OCI-LY1 (cell line): Measurements from ENCODE around the gene BMP6.

Experiments used
- H2AFZ ChIP-seq: fragments of 200-600 bp; sonication (generic), shearing (Covaris generic); 2 replicates; pipeline ENCODE4 v1.6.0; 2014; ENCODE audit warnings: antibody characterized with exemption, mild to moderate bottlenecking, low read length
- H3F3A ChIP-seq: fragments of 200-600 bp; sonication (generic), shearing (Covaris generic); 2 replicates; pipeline ENCODE4 v1.6.0; 2014; ENCODE audit warnings: mild to moderate bottlenecking, antibody characterized with exemption, low read length, moderate library complexity; ENCODE audit not compliant: insufficient read depth
- H3K27ac ChIP-seq: fragments of 200-600 bp; sonication (generic); 2 replicates; pipeline ENCODE4 v1.5.1; 2014; ENCODE audit warnings: low read length, mixed run types, mild to moderate bottlenecking, low read depth; ENCODE audit not compliant: poor library complexity, severe bottlenecking
- H3K27me3 ChIP-seq: fragments of 200-600 bp; sonication (generic); 2 replicates; pipeline ENCODE4 v1.6.0; 2014; ENCODE audit warnings: antibody characterized with exemption, mild to moderate bottlenecking, low read length, moderate library complexity; ENCODE audit not compliant: insufficient read depth
- H3K36me3 ChIP-seq: fragments of 200-600 bp; sonication (generic); 2 replicates; pipeline ENCODE4 v1.6.1; 2014; ENCODE audit warnings: mild to moderate bottlenecking, antibody characterized with exemption, low read length, moderate library complexity, mixed read lengths; ENCODE audit not compliant: insufficient read depth
- H3K4me1 ChIP-seq: fragments of 200-600 bp; sonication (generic); 2 replicates; pipeline ENCODE4 v1.5.1; 2014; ENCODE audit warnings: mild to moderate bottlenecking, low read length, moderate library complexity; ENCODE audit not compliant: insufficient read depth, severe bottlenecking
- H3K4me2 ChIP-seq: fragments of 200-600 bp; sonication (generic), shearing (Covaris generic); 2 replicates; pipeline ENCODE4 v1.6.1; 2014; ENCODE audit warnings: low read length
- H3K4me3 ChIP-seq: fragments of 200-600 bp; sonication (generic); 2 replicates; pipeline ENCODE4 v1.5.1; 2014; ENCODE audit warnings: low read length, low read depth, mild to moderate bottlenecking, mixed read lengths; ENCODE audit not compliant: poor library complexity, severe bottlenecking
- H3K79me2 ChIP-seq: fragments of 200-600 bp; shearing (Covaris generic); 2 replicates; pipeline ENCODE4 v1.6.1; 2016; ENCODE audit warnings: mixed run types, low read length, mixed read lengths; ENCODE audit not compliant: insufficient read depth
- H3K9ac ChIP-seq: fragments of 200-600 bp; sonication (generic), shearing (Covaris generic); 2 replicates; pipeline ENCODE4 v1.6.1; 2014; ENCODE audit warnings: mild to moderate bottlenecking, low read length, mixed read lengths
- H3K9me2 ChIP-seq: fragments of 200-600 bp; sonication (generic), shearing (Covaris generic); 2 replicates; pipeline ENCODE4 v1.6.1; 2014; ENCODE audit warnings: low read depth, mild to moderate bottlenecking, low read length, mixed read lengths
- H3K9me3 ChIP-seq: fragments of 200-600 bp; shearing (Covaris generic); 2 replicates; pipeline ENCODE4 v1.6.1; 2014; ENCODE audit warnings: low read length, mixed read lengths
- H4K20me1 ChIP-seq: fragments of 200-600 bp; sonication (generic), shearing (Covaris generic); 2 replicates; pipeline ENCODE4 v1.6.0; 2016; ENCODE audit warnings: mild to moderate bottlenecking, low read length; ENCODE audit not compliant: insufficient read depth
- EZH2 ChIP-seq: fragments of 200-600 bp; sonication (generic), shearing (Covaris generic); IDR thresholded peaks from 2 replicates; pipeline ENCODE4 v1.8.0; 2017; ENCODE audit warnings: borderline replicate concordance, mixed run types, mild to moderate bottlenecking, antibody characterized with exemption, low read length, moderate library complexity, mixed read lengths
- TF ChIP-seq, protein P1 (sequence below): fragments of 200-600 bp; sonication (generic), shearing (Covaris generic); IDR thresholded peaks from 2 replicates; pipeline ENCODE4 v1.5.1; 2017; ENCODE audit warnings: mild to moderate bottlenecking, antibody characterized with exemption, low read length, moderate library complexity, mixed read lengths

The BMP6 gene

GRCh38 chr6:7832904-7833750 lies 107.2 kb downstream of the BMP6 start:
- TF ChIP-seq EZH2: no peak
- TF ChIP-seq, protein P1, sequence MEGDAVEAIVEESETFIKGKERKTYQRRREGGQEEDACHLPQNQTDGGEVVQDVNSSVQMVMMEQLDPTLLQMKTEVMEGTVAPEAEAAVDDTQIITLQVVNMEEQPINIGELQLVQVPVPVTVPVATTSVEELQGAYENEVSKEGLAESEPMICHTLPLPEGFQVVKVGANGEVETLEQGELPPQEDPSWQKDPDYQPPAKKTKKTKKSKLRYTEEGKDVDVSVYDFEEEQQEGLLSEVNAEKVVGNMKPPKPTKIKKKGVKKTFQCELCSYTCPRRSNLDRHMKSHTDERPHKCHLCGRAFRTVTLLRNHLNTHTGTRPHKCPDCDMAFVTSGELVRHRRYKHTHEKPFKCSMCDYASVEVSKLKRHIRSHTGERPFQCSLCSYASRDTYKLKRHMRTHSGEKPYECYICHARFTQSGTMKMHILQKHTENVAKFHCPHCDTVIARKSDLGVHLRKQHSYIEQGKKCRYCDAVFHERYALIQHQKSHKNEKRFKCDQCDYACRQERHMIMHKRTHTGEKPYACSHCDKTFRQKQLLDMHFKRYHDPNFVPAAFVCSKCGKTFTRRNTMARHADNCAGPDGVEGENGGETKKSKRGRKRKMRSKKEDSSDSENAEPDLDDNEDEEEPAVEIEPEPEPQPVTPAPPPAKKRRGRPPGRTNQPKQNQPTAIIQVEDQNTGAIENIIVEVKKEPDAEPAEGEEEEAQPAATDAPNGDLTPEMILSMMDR: no peak
- H3K9me3 ChIP-seq: no peaks in the 10 kb centered on the region
- H3K36me3 ChIP-seq: no peaks in the 10 kb centered on the region
- H3K27me3 ChIP-seq: no peaks in the 10 kb centered on the region; the same call in 1 of the 2 replicates
- H3K27ac ChIP-seq: no peak overlapping the region
- H3K79me2 ChIP-seq: no peaks in the 10 kb centered on the region
- H3K4me2 ChIP-seq: no peak overlapping the region
- H3F3A ChIP-seq: no peaks in the 10 kb centered on the region
- no peak overlapping the region for H3K4me3 ChIP-seq
- no peaks in the 10 kb centered on the region for H3K9me2 ChIP-seq
- no peaks in the 10 kb centered on the region for H3K4me1 ChIP-seq
- no peak overlapping the region for H2AFZ ChIP-seq
- H3K9ac ChIP-seq: no peak overlapping the region
- H4K20me1 ChIP-seq: no peaks in the 10 kb centered on the region

DNA sequence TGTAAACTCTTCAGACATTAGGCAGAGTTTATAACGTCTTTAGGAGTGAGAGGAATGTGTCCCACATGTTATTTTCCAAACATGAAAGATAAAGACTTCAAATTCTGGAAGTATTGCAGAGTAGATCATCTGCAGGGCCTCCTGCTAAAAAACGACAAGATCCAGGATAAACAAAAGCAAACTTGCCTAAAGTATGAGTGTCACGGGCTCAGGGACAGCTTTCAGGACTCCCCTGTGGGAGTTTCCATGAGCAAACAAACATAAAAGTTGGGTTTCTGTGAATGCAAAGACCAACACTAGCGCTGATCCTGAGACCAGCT lies 107.8 kb downstream of the BMP6 start:
- H3K9me2 ChIP-seq: no peaks in the 10 kb centered on the region
- no peak overlapping the region for H3K4me2 ChIP-seq
- no peaks in the 10 kb centered on the region for H4K20me1 ChIP-seq
- no peaks in the 10 kb centered on the region; the same call in 1 of the 2 replicates for H3K27me3 ChIP-seq
- TF ChIP-seq EZH2: no peak
- TF ChIP-seq, protein P1: no peak
- no peak overlapping the region for H3K4me3 ChIP-seq
- no peaks in the 10 kb centered on the region for H3K79me2 ChIP-seq
- no peaks in the 10 kb centered on the region for H3F3A ChIP-seq
- H3K36me3 ChIP-seq: no peaks in the 10 kb centered on the region
- no peaks in the 10 kb centered on the region for H3K9me3 ChIP-seq
- no peak overlapping the region for H3K9ac ChIP-seq
- H3K27ac ChIP-seq: no peak overlapping the region
- no peaks in the 10 kb centered on the region for H3K4me1 ChIP-seq
- no peak overlapping the region for H2AFZ ChIP-seq

DNA sequence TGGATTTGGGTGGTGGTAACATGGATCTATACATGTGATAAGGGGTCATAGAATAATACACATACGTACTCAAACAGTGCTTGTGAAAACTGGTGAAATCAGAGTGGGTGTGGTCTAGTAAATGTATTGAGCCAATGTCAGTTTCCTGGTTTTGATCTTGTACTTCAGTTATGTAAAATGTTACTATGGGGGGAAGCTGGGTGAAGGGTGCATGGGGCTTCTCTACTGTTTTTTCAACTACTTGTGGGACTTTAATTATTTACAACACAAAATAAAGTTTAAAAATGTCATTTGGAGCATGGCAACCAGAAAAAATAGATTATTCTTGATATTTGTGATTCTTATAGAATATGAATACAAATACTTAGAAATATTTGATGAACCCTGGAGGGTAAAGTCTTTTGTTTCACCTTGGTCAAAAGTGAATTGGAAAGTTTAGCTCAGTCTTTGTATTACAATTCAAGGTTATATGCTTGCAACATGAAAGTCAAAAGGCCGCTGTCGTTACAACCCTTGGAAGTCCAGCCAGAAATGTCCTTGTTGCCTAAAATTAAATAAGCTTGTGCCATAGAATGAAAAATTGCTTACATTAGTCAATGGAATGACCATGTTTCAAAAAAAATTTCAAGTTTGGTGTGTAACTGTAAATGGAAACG lies 110.6 kb downstream of the BMP6 start:
- Histone ChIP-seq H2AFZ (no peak overlapping the region), H3K9ac (no peak overlapping the region), H3K27ac (no peak overlapping the region), H3K9me3 (no peaks in the 10 kb centered on the region), H3K4me1 (no peaks in the 10 kb centered on the region), H3K9me2 (no peaks in the 10 kb centered on the region), H3K79me2 (no peaks in the 10 kb centered on the region), H3K27me3 (no peaks in the 10 kb centered on the region), H3K4me3 (no peak overlapping the region), H3F3A (no peaks in the 10 kb centered on the region), H3K36me3 (no peaks in the 10 kb centered on the region), H3K4me2 (no peak overlapping the region), H4K20me1 (no peaks in the 10 kb centered on the region)
- TF ChIP-seq EZH2: no peak
- TF ChIP-seq, protein P1: no peak
